ENCODE data around the gene NKAPL. TPM values are rescaled to one million over a fixed set of nuclear protein-coding genes. Genes with fewer than 3 reads are reported as not detected.

Gene NKAPL
- polyA plus RNA-seq, 1 donor (not counting 4 experiments of a cell fraction or from before 2014, with no cell fraction given) = 0.35 TPM

- no peak for DNase-seq (ENCODE audit: low read depth, low spot score)
- H3K4me1 ChIP-seq (ENCODE audit: control insufficient read depth, extremely low read depth, insufficient read depth, low read length) = peaks cover 14% of the 10 kb centered on the region
- no peak overlapping the region for H2AFZ ChIP-seq (ENCODE audit: control insufficient read depth, low read length)
- H3K4me2 ChIP-seq (ENCODE audit: control insufficient read depth, extremely low read depth, insufficient read depth, low read depth, low read length) = no peak overlapping the region
- no peak overlapping the region for H3K27ac ChIP-seq (ENCODE audit: control insufficient read depth, insufficient read depth, low read length)
- FAIRE-seq = no peak
- dilution Hi-C loops (cut with MboI; ENCODE audit: extremely low pct_ligation_motif_present, low sequenced_read_pairs) = no loop called here
- no peaks in the 10 kb centered on the region for H3K9me1 ChIP-seq (ENCODE audit: control insufficient read depth, extremely low read depth, insufficient read depth, low read length)
- H3K4me3 ChIP-seq (ENCODE audit: control insufficient read depth in 2 of 3, extremely low read depth in 1 of 3, insufficient read depth in 2 of 3, low read depth in 1 of 3, low read length in 3 of 3) = no peak overlapping the region
- TF ChIP-seq CTCF (optimal IDR thresholded peaks at IDR 0.05 in 1 of 3, IDR thresholded peaks at IDR 0.05 in 1 of 3, conservative IDR thresholded peaks at IDR 0.05 in 1 of 3; ENCODE audit: extremely low read depth in 1 of 3, insufficient read depth in 2 of 3, low read length in 3 of 3) (no peak), EZH2 (IDR thresholded peaks at IDR 0.05; ENCODE audit: low read length) (no peak)
- H3K27me3 ChIP-seq (ENCODE audit: control insufficient read depth, extremely low read depth, insufficient read depth, low read length) = no peaks in the 10 kb centered on the region
- no peaks in the 10 kb centered on the region for H3K36me3 ChIP-seq (ENCODE audit: control insufficient read depth in 2 of 2, extremely low read depth in 1 of 2, insufficient read depth in 2 of 2, low read length in 2 of 2)
- no peaks in the 10 kb centered on the region for H3K9me3 ChIP-seq (ENCODE audit: control insufficient read depth, low read depth, low read length)
- no peaks in the 10 kb centered on the region for H4K20me1 ChIP-seq (ENCODE audit: control insufficient read depth, extremely low read depth, insufficient read depth, low read length)
- H3K79me2 ChIP-seq (ENCODE audit: control insufficient read depth, insufficient read depth, low read length) = no peaks in the 10 kb centered on the region
- H3K9ac ChIP-seq (ENCODE audit: control insufficient read depth, extremely low read depth, insufficient read depth, low read length) = no peak overlapping the region
Measured at GRCh38 chr6:28220257-28221133, 38.6 kb upstream of the NKAPL start.

- Histone ChIP-seq H3K9ac (ENCODE audit: control insufficient read depth, extremely low read depth, insufficient read depth, low read length) (peak overlapping the region; percentile 79), H2AFZ (ENCODE audit: control insufficient read depth, low read length) (peak overlapping the region; percentile 96), H3K4me1 (ENCODE audit: control insufficient read depth, extremely low read depth, insufficient read depth, low read length) (peaks cover 12% of the 10 kb centered on the region), H3K4me2 (ENCODE audit: control insufficient read depth, extremely low read depth, insufficient read depth, low read depth, low read length) (peak overlapping the region; percentile 80), H3K9me3 (ENCODE audit: control insufficient read depth, low read depth, low read length) (no peaks in the 10 kb centered on the region), H3K4me3 (ENCODE audit: control insufficient read depth in 2 of 3, extremely low read depth in 1 of 3, insufficient read depth in 2 of 3, low read depth in 1 of 3, low read length in 3 of 3) (peak overlapping the region; percentile 73 to 88 (median 83)), H3K9me1 (ENCODE audit: control insufficient read depth, extremely low read depth, insufficient read depth, low read length) (no peaks in the 10 kb centered on the region), H3K36me3 (ENCODE audit: control insufficient read depth in 2 of 2, extremely low read depth in 1 of 2, insufficient read depth in 2 of 2, low read length in 2 of 2) (peaks cover 8 to 14% of the 10 kb centered on the region in 2 experiments), H4K20me1 (ENCODE audit: control insufficient read depth, extremely low read depth, insufficient read depth, low read length) (no peaks in the 10 kb centered on the region), H3K79me2 (ENCODE audit: control insufficient read depth, insufficient read depth, low read length) (no peaks in the 10 kb centered on the region), H3K27ac (ENCODE audit: control insufficient read depth, insufficient read depth, low read length) (peak overlapping the region; percentile 60), H3K27me3 (ENCODE audit: control insufficient read depth, extremely low read depth, insufficient read depth, low read length) (no peaks in the 10 kb centered on the region)
- dilution Hi-C loops (cut with MboI; ENCODE audit: extremely low pct_ligation_motif_present, low sequenced_read_pairs) = no loop called here
- FAIRE-seq = no peak
- no peak for DNase-seq (ENCODE audit: low read depth, low spot score)
- TF ChIP-seq EZH2 (IDR thresholded peaks at IDR 0.05; ENCODE audit: low read length) = no peak
Measured at GRCh38 chr6:28224131-28225055, 34.7 kb upstream of the NKAPL start.
